Omental fat pad (tissue), 4 donors: Measurements from ENCODE around the gene DTHD1. TPM values are rescaled to one million over a fixed set of nuclear protein-coding genes. Genes with fewer than 3 reads are reported as not detected.
A peak's percentile ranks its signal among the peaks of the same experiment; 100 is the strongest.

Experiments
- ATAC-seq: fragments of 150-250 bp; one replicate; pipeline ENCODE4 v1.9.1; 2016; ENCODE audit warnings: mild to moderate bottlenecking, moderate library complexity; ENCODE audit not compliant: low FRiP score
- DNase-seq: peaks from one replicate; pipeline ENCODE4 v3.0.0-alpha.2; 2019; ENCODE audit warnings: low spot score
- total RNA-seq, 4 donors: library from RNA; depleted of rRNA; stranded (reverse); fragments of >200 nt; gene quantifications; one replicate each; pipeline ENCODE4 v1.1.0, GENCODE V29; 2016
- TF ChIP-seq, protein P1 (sequence below), 3 donors: fragments of 450-650 bp; IDR thresholded peaks; one replicate each; pipeline ENCODE4 v1.5.1; 2016 to 2017; ENCODE audit warnings: antibody characterized with exemption in 3 of 3, mild to moderate bottlenecking in 3 of 3, moderate library complexity in 2 of 3

DTHD1 gene
- total RNA-seq, 4 donors from 2014 or later: 0.84 to 3.0 (median 1.2) TPM

DNA sequence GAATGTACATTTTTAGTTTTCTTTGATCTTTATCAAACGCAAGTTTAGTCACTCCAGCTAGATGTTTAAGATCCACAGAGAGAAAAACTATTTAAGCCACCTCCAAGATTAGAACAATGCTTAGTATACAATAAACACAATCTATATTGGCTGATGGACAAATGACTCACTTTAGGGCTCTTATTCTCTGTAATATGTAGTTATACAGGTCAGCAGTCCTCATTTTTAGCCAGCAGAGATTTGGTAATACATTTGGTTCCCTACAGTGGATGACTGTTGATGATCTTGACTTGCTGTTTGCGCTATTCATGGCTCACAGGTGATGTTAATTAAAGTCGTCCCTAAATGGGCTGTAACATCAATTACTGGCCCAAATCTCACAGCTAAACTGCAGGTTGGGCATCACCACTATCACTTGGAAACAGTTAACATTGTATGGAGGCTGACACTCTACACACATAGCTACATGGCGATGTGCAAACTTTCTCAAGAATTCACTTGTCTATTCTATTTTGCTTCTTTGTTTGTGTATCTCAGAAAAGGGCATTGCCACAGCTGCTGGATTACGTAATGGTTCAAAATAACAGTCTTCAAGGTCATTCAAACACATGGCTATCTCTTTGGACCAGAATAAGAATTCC is 11.8 kb upstream of the DTHD1 start:
- no peak for ATAC-seq
- TF ChIP-seq, protein P1, sequence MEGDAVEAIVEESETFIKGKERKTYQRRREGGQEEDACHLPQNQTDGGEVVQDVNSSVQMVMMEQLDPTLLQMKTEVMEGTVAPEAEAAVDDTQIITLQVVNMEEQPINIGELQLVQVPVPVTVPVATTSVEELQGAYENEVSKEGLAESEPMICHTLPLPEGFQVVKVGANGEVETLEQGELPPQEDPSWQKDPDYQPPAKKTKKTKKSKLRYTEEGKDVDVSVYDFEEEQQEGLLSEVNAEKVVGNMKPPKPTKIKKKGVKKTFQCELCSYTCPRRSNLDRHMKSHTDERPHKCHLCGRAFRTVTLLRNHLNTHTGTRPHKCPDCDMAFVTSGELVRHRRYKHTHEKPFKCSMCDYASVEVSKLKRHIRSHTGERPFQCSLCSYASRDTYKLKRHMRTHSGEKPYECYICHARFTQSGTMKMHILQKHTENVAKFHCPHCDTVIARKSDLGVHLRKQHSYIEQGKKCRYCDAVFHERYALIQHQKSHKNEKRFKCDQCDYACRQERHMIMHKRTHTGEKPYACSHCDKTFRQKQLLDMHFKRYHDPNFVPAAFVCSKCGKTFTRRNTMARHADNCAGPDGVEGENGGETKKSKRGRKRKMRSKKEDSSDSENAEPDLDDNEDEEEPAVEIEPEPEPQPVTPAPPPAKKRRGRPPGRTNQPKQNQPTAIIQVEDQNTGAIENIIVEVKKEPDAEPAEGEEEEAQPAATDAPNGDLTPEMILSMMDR (IDR thresholded peaks at IDR 0.05): no peak
- no peak for DNase-seq

DNA sequence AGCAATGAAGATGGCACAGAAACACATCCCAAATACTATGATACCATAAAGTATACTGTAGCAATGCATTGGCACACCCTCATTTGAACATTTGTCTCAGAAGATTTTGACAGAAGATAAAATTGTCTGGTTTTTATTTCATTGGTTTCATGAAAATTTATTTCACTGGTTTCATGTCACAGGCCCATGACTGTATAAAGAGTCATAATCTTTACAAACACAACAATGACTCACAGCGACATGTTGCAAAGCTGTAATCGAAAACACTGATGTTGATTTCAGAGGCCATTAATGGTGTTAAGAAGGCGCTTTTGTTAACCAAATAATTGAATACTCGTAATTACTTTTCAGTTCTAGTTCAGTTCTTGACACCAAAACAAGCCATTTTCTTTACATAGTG is 8.1 kb upstream of the DTHD1 start:
- ATAC-seq: no peak
- TF ChIP-seq, protein P1 (IDR thresholded peaks at IDR 0.05): no peak
- no peak for DNase-seq

DNA sequence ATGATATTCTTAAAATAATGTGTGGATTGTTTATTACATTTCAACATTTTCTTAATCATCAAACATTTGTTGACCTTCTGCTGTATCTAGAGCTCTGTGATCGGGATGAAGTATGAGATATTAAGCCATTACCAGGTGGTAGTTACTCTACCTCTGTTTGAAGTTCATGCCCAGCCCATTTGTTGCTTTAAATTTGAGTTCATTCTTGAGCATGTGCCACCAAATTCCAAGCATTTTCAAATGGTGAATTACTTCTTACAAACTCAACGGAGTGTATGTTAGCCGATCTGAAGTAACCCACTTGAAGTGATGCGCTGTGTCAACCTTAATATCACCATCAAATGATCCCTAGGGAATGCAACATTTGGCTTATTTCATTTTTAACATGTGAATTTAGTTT is 7.3 kb upstream of the DTHD1 start:
- TF ChIP-seq, protein P1 (IDR thresholded peaks at IDR 0.05): no peak
- DNase-seq (no peak), ATAC-seq (no peak)

DNA sequence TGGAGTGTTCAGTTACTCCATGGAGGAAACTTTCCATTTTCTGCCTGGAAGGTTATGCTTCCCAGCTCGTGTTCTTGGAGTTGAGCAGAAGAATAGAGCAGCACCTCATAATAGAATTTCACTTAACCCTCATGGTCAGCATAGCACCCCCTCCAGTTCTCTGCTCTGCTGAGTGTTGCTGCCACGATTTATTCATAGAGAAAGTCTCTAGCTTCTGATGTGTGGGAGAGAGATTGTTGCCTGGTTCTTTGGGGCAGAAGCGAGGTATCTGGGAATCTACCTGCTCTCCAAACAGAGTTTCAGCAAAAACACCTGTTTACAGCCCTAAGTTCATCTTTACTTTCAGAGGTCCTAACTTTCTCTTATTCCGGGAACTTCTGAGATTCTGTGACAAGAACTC is 3.9 kb upstream of the DTHD1 start:
- TF ChIP-seq, protein P1 (IDR thresholded peaks at IDR 0.05): no peak
- no peak for DNase-seq
- no peak for ATAC-seq

DNA sequence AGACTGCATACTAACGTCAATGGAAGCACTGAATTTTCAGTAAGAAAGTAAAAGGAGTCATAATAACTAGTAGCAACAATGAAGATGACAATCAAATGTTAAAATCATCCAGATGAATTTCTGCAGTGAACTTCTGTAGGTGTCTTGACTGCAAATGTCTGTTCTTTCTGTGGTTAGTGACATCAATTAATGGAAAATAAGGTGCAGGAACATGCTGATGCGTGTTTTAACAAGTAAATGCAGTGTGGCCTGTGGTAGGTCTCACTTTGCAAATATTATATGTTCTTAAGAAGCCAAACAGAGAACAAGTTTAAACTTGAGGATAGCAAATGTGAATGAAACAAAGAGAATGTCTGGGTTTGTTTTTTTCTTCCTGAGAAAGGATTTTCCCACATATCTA is 2.6 kb upstream of the DTHD1 start:
- TF ChIP-seq, protein P1 (IDR thresholded peaks at IDR 0.05): no peak
- DNase-seq: no peak
- no peak for ATAC-seq

DNA sequence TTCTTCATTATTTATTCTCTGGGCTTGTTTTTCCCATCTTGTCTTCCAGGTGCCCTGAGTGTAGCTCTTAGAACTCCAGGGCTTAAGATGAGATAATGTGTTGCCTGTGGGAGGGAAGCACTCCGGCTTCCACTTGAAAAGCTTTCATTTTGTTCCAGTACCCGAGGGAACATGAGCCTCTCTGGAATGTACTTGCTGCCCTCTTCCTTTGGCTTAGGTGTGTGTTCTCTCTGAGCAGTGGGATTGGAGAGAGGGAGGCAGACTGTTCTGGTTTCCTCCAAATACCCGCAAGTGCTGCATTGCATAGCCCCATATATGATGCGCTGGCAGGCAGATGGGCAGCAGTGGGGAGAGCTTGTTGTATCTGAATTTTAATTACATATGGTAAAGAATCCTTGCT is 861 bp upstream of the DTHD1 start:
- peak; percentile 71 for ATAC-seq
- DNase-seq: no peak
- TF ChIP-seq, protein P1 (IDR thresholded peaks at IDR 0.05): no peak

DNA sequence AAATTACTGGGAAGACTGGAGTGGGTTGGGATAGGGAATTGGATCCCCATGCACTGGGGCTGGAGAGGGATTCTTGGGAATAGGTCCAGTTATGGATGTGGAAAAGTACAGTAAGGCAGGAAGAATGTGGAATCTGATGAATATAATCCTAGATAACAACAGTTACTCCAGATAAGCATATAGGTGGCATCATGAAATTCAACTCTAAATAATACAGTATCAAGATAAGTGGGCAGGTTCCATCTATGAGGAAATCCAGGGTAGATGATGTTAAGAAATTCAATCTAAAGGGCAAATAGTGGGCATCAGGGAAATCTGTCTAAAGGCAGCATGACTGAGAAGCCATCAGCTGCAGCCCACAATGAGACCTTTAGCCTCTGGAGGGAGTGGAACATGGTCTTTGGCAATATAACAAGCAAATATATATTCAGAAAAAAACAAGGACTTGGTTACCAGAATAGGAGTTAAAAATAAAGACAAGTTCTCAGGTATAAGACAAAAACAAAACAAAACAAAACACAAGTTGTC is 1.2 kb downstream of the DTHD1 start:
- DNase-seq (no peak), ATAC-seq (no peak)
- TF ChIP-seq, protein P1 (IDR thresholded peaks at IDR 0.05): no peak
